Memory B cell (primary cell): ENCODE results near the gene SHISAL1.
A peak's percentile ranks its signal among the peaks of the same experiment; 100 is the strongest.

Experiments
- ATAC-seq: fragments of 150-1000 bp; cut with Tn5 transposase; 2 replicates; pipeline ENCODE4 v1.10.0; 2021; ENCODE audit warnings: low read depth, mild to moderate bottlenecking, moderate library complexity
- DNase-seq, 2 donors: peaks; one replicate each; pipeline ENCODE4 v3.0.0; 2022; ENCODE audit warnings: low spot score in 2 of 2
- H3K27ac Mint-ChIP-seq: one replicate; pipeline ENCODE4 v1.8.0; 2022; ENCODE audit warnings: mild to moderate bottlenecking, moderate library complexity, mixed read lengths
- H3K27me3 Mint-ChIP-seq: one replicate; pipeline ENCODE4 v1.8.0; 2022; ENCODE audit warnings: mixed read lengths
- H3K36me3 Mint-ChIP-seq: one replicate; pipeline ENCODE4 v1.8.0; 2022; ENCODE audit warnings: mild to moderate bottlenecking, mixed read lengths
- H3K4me1 Mint-ChIP-seq: one replicate; pipeline ENCODE4 v1.8.0; 2022; ENCODE audit warnings: mixed read lengths
- H3K4me3 Mint-ChIP-seq: one replicate; pipeline ENCODE4 v1.8.0; 2022; ENCODE audit warnings: mild to moderate bottlenecking, moderate library complexity, mixed read lengths
- H3K9me3 Mint-ChIP-seq: one replicate; pipeline ENCODE4 v1.8.0; 2022; ENCODE audit warnings: mixed read lengths

SHISAL1 gene

DNA sequence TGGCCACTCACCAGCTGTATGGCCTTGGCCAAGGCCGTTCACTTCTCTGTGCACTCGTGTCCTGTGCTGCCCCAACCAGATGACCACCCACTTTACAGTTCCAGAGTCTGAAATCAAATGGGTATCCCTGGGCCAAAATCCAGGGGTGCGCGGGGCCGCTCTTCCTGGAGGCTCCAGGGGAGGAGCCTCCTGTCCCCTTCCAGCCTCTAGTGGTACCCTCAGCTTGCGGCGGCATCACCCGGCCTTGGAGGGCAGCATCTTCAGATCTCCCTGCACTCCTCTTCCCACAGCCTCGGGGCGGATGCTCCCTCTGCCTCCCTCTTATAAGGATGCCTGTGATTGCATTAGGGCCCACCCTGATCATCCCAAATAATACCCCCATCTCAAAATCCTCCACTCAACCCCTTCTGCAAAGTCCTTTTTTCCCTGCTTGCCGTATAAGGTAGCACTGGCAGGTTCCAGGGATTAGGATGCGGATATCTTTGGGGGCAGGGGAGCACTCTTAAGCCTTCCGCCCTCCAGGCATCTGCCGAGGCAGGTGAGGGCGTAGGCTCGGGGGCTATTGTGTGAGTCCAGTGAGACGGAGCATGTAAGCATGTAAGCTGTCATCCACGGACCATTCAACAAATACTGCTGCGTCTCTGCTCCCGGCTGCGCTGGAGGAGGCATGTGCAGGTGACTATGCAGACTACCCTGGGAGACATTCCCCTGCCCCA, 24.4 kb upstream of the SHISAL1 start:
- ATAC-seq, result no peak
- H3K4me1 Mint-ChIP-seq, result peaks cover 3% of the 10 kb centered on the region
- no peaks in the 10 kb centered on the region for H3K36me3 Mint-ChIP-seq
- H3K27ac Mint-ChIP-seq, result no peak overlapping the region
- H3K9me3 Mint-ChIP-seq, result no peaks in the 10 kb centered on the region
- no peak for DNase-seq
- H3K4me3 Mint-ChIP-seq, result no peak overlapping the region
- peaks cover 4% of the 10 kb centered on the region for H3K27me3 Mint-ChIP-seq

DNA sequence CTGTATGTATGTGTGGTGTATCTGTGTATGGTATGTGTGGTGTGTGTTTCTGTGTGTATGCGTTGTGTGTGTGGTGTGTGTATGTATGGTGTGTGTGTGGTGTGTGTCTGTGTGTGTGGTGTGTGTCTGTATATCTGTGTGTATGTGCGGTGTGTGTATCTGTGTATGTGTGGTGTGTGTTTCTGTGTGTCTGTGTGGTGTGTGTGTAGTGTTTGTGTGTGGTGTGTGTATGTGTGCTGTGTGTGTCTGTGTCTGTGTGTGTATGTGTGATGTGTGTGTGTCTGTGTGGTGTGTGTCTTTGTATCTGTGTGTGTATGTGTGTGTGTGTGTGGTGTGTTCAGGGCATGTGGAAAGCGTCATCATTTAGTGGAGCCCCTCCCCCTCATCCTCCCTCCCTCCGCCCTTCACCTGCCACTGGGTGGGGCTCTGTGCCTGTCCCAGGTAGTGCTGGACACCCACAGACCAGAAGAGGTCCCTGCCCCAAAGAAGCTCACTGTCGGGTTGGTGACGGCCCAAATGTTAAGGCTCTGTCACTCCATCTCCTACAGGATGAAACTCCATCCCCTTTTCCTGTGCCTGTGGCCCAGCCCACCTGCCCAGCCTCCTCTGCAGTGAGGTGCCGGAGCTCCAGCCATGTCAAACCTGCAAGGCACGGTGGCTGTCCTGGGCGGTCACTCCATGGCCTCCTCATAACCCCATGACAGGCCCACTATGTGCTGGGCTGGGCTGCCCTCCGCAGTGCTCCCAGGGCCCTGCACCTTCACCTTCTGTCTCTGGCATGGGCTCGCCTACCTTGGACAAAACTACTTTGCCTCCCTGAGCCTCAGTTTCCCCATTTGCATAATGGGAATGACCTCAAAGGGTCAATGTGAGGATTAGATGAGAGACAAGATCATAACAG, 23.4 kb upstream of the SHISAL1 start:
- H3K9me3 Mint-ChIP-seq, result no peaks in the 10 kb centered on the region
- H3K36me3 Mint-ChIP-seq, result no peaks in the 10 kb centered on the region
- no peak overlapping the region for H3K27ac Mint-ChIP-seq
- peaks cover 7% of the 10 kb centered on the region for H3K27me3 Mint-ChIP-seq
- no peak overlapping the region for H3K4me3 Mint-ChIP-seq
- DNase-seq, result no peak
- H3K4me1 Mint-ChIP-seq, result peaks cover 5% of the 10 kb centered on the region
- ATAC-seq, result no peak

DNA sequence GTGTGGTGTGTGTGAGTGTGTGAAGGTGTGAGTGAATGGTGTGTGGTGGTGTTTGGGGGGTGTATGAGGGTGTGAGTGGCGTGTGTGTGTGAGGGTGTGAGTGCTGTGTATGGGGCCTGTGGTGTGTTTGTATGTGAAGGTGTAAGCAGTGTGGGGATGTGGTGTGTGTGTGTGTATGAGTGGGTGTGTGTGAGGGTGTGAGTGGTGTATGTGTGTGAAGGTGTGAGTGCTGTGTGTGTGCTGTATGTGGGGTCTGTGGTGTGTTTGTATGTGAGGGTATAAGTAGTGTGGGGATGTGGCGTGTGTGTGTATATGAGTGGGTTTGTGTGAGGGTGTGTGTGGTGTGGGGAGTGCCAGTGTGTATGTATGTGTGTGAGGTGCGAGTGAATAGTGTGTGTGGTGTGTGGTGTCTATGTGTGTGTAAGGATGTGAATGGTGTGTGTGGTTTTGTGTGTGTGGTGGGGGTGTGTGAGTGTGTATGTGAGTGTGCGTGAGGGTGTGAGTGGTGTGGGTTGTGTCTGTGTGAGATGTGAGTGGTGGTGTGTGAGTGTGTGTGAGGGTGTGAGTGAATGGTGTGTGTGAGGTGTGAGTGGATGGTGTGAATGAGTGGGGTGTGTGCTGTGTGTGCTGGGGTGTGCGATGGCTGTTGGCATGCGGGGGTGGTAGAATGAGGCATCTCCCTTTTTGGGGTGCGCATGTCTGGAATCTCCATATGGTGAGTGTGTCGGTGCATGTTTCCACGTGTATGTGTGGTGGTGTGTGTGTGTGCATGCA, 22.5 kb upstream of the SHISAL1 start:
- Mint-ChIP-seq H3K27me3 (peaks cover 7% of the 10 kb centered on the region), H3K9me3 (no peaks in the 10 kb centered on the region), H3K4me3 (no peak overlapping the region), H3K27ac (no peak overlapping the region), H3K4me1 (peaks cover 5% of the 10 kb centered on the region), H3K36me3 (no peaks in the 10 kb centered on the region)
- DNase-seq, result no peak
- no peak for ATAC-seq

DNA sequence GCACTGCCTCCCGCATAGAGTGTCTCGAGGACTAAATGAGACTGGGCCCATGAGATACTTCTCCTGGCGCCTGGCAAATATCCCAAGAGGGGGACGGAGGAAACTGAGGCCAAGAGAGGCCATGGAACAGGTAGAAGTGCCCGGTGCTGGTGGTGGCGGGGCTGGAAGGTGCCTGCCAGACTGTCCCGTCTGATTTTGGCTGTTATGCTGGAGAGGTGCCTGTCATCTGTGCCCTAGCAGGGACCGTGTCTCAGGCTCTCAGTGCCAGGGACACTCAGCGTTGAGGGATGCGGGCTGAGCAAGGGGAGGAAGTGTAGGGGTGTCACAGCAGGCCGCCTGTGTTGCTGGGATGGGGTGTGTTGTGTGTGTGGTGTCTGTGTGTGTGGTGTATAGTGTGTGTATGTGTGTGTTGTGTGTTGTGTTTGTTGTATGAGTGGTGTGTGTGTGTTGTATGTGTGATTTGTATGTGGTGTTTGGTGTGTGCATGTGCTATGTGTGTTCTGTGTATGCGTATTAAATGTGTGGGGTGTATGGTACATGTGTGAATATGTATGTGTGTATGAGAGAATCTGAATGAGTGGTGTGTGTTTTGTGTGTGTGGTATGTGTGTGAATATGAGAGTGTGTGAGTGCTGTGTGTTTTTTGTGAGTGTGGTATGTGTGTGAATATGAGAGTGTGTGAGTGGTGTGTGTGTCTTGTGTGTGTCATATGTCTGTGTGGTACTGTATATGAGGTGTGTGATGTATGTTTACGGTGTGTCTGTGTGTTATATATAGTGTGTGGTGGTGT, 21.3 kb upstream of the SHISAL1 start:
- H3K4me3 Mint-ChIP-seq, result no peak overlapping the region
- no peaks in the 10 kb centered on the region for H3K36me3 Mint-ChIP-seq
- H3K27ac Mint-ChIP-seq, result no peak overlapping the region
- DNase-seq (no peak), ATAC-seq (no peak)
- peaks cover 9% of the 10 kb centered on the region for H3K4me1 Mint-ChIP-seq
- no peaks in the 10 kb centered on the region for H3K9me3 Mint-ChIP-seq
- H3K27me3 Mint-ChIP-seq, result peaks cover 6% of the 10 kb centered on the region

DNA sequence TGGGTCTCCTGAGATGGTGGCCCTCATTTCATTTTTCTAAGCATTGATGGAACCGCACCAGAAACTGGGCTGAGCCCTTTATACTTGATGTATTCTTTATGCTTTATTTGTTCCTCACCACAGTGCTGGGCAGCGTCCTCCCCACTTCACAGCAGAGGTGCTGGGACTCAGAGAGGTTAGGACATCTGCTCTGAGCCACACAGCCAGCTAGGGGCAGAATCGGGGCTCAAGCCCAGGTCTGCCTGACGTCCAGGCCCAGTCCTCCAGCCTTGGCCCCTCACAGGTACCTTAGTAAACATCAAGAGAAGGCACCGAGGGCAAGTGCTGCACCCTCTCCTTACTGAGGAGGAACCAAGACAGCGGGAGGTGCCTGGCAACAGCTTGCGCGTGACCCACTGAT, 20.2 kb upstream of the SHISAL1 start:
- no peaks in the 10 kb centered on the region for H3K36me3 Mint-ChIP-seq
- no peak overlapping the region for H3K4me3 Mint-ChIP-seq
- DNase-seq, result no peak
- no peak for ATAC-seq
- H3K4me1 Mint-ChIP-seq, result peaks cover 13% of the 10 kb centered on the region
- H3K27ac Mint-ChIP-seq, result no peak overlapping the region
- H3K9me3 Mint-ChIP-seq, result no peaks in the 10 kb centered on the region
- H3K27me3 Mint-ChIP-seq, result peaks cover 11% of the 10 kb centered on the region

DNA sequence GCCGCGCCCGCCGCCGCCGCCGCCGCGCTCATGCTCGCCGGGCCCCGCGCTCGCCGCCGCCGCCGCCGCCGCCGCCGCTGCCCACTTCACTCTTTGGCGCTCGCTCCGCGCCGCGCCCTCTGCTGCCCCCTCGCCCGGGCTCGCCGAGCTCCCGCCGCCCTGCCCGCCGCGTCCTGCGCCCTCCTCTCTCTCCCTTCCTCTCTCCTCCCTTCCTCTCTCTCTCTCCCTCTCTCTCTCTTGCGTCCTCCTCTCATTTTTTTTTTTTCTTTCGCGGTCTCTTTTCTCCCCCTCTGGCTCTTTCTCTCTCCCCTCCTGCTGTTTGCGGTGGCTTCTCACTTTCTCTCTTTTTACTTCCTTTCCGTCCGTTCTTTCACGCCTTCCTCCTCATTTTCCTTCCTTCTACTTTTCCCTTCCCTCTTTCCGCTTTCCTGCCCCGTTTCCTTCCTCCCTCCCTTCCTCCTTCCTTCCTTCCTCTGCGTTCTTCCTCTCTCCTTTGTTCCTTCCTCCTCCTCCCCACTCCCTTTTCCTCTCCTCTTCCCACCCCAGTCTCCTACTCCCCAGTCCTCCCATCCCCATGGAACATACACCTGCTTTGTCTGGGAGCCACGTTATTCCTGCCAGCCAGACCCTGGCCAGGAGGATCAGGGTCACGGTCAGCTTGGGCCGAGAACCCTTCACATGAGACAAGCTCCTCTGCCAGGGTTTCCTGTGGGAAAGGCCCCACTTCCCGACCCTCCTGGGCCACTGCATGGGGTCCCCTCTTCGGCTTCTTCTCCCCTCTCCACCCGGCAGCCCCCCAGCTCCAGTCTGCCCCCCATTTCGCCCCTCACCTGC, 19.3 kb upstream of the SHISAL1 start:
- peaks cover 13% of the 10 kb centered on the region for H3K4me1 Mint-ChIP-seq
- DNase-seq (no peak), ATAC-seq (no peak)
- peak overlapping the region; percentile 21 for H3K27ac Mint-ChIP-seq
- peak overlapping the region; percentile 79 for H3K4me3 Mint-ChIP-seq
- H3K9me3 Mint-ChIP-seq, result no peaks in the 10 kb centered on the region
- no peaks in the 10 kb centered on the region for H3K36me3 Mint-ChIP-seq
- peaks cover 15% of the 10 kb centered on the region for H3K27me3 Mint-ChIP-seq

DNA sequence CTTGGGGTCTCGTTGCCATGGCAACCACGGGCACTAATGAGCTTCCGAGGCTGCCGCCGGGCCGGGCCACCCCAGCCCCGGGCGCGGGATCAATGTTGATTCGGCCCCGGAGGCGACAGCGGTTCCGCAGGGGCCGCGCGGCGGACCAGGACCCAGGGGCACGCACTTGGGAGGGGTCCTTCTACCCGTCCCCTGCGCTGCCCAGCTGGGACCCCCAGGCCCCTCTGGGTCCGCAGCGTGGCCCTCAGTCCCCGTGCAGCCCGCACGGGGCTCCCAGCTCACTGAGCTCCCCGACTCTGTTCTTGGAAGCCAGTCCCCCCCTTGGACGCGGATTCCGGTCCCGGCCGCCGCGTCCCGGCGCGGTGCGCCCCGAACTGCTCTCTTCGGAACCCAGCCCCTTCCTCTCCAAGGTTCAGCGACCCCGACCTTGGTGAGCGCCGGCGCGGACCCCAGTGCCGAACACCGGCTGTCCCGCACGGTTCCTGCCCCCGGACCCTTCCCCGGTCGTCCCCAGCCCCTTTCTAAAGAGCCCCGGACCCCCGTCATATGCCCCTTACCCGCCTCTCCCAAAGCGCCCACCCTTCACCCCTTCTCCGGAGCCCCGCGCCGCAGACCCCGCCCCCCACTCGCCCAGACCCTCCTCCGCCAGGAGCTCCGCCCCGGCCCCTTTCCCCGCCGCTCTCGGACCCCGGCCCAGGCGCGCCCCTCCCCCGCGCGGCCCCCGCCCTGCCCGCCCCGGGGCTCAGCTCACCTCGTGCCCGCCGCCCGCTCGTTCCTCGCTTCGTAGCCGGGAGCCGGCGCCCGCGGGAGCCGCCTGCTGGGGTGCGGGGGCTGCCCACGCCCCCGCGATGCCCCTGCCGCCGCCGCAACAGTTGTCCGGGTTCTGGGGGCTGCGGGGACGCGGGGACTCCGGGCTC, 18.3 kb upstream of the SHISAL1 start:
- H3K27me3 Mint-ChIP-seq, result peaks cover 19% of the 10 kb centered on the region
- ATAC-seq, result no peak
- no peak overlapping the region for H3K4me3 Mint-ChIP-seq
- no peak overlapping the region for H3K27ac Mint-ChIP-seq
- no peaks in the 10 kb centered on the region for H3K36me3 Mint-ChIP-seq
- DNase-seq, result no peak
- H3K4me1 Mint-ChIP-seq, result peaks cover 13% of the 10 kb centered on the region
- H3K9me3 Mint-ChIP-seq, result no peaks in the 10 kb centered on the region

DNA sequence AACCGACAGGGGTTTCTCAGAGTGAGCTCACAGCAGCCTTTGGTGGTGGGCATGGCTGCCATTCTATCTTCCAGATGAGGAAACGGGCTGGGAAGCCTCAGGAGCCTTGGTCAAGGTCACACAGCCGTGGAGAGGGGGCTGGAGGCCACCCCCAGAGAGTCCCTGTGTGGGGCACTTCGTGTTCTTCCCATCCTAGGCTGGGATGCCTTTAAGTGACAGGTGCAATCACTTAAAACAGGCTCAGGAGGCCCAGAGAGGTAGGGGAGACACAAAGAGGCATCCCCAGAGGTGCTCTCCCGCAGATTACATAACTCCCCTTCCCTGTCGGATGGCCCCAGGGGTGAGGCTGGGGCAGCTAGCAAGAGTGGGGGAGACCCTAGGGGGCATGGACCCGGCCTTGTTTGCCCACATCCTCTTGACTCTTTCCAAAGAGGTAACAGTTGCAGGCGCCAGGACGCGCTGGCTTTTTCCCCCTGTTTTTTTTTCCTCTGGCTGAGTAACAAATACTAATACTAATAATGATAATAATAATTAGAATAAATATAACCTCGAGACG, 17.5 kb upstream of the SHISAL1 start:
- Mint-ChIP-seq H3K27me3 (peaks cover 23% of the 10 kb centered on the region), H3K9me3 (no peaks in the 10 kb centered on the region)

DNA sequence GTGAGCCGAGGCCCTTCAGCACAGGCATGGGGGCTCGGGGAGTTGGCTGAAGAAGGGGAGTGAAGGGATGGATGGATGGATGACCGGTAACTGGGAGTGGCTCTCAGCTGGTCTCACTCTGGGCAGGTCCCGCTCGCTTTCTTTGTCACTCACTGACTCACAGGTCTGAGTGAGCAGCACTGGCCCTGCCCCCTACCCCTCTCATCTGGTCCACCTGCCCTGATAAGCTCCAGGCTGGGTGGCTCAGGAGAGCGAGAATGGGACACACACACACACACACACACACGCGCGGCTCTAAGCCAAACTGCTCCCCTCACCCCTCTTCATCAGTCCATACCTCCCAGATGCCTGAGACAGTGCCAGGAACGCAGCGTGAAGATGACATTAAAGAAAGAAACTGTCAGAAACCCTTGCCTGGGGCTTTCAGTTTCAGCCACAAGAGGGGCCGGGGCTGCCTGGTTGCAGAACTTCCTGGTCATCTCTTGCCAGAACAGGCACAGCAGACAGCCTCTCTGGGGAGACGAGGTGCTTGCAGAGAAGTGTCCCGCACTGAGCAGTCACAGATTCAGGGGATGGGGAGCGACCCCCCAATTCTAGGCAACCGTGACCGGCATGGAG, 16.5 kb upstream of the SHISAL1 start:
- ATAC-seq (peak; percentile 37), DNase-seq (no peak)
- Mint-ChIP-seq H3K4me3 (no peak overlapping the region), H3K36me3 (no peaks in the 10 kb centered on the region), H3K9me3 (no peaks in the 10 kb centered on the region), H3K27ac (no peak overlapping the region), H3K4me1 (peaks cover 18% of the 10 kb centered on the region), H3K27me3 (peaks cover 24% of the 10 kb centered on the region)

More for the DNA sequence above, 17.5 kb upstream of the SHISAL1 start:
- ATAC-seq (no peak), DNase-seq (no peak)
- H3K4me1 Mint-ChIP-seq, result peaks cover 18% of the 10 kb centered on the region
- H3K4me3 Mint-ChIP-seq, result no peak overlapping the region
- no peak overlapping the region for H3K27ac Mint-ChIP-seq
- H3K36me3 Mint-ChIP-seq, result no peaks in the 10 kb centered on the region

DNA sequence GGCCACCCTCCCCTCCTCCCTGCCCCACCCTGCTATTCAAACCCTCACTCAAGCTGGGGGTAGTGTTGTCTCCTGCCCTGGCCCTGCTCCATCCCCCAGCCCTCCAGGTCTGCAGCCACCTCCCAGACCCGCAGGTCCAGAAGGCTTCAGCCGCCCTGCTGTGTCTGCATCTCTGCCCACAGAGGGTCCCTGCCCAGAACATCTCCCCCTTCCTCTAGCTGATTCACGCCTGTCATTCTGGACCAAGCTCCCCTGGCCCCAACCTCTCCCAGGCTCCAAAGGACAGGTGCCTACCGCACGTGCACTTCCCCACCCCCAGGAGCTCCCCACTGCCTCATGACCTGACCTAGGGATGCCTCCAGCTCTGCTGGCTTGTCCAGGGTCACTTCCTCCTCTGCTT, 16.0 kb upstream of the SHISAL1 start:
- Mint-ChIP-seq H3K9me3 (no peaks in the 10 kb centered on the region), H3K36me3 (no peaks in the 10 kb centered on the region), H3K27me3 (peaks cover 27% of the 10 kb centered on the region), H3K4me1 (peaks cover 18% of the 10 kb centered on the region), H3K4me3 (no peak overlapping the region), H3K27ac (no peak overlapping the region)
- ATAC-seq (no peak), DNase-seq (no peak)

DNA sequence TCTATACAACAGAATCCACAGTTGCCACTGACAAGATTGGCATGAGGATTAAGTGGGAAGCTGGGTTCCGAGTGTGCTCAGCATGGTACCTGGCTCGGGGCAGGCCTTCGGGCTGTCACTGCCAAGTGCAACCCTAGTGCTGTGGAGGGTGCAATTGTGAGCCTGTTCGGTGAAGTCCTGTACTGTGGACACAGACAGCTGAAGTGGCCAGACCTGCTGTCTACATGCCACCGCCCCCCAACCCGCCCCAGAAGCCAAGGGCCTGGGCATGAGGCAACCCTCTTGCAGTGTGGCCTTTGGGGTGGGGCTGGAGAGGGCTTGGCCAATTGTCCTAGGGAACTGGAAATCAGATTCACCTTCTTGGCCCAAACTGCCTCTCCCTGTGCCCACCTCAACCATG, 15.6 kb upstream of the SHISAL1 start:
- DNase-seq (no peak), ATAC-seq (no peak)
- H3K9me3 Mint-ChIP-seq, result peaks cover 3% of the 10 kb centered on the region
- peaks cover 30% of the 10 kb centered on the region for H3K27me3 Mint-ChIP-seq
- no peak overlapping the region for H3K4me3 Mint-ChIP-seq
- H3K27ac Mint-ChIP-seq, result no peak overlapping the region
- H3K36me3 Mint-ChIP-seq, result no peaks in the 10 kb centered on the region
- peaks cover 20% of the 10 kb centered on the region for H3K4me1 Mint-ChIP-seq
